NCI-H774 (cell line): Measurements from ENCODE around the gene FNBP1L.
"Not testable (repeated sequence)": the region's sequence is repeated elsewhere in the genome, so short reads cannot be mapped to it uniquely, and the experiment has no call there.

Experiments
- DNase-seq: peaks from one replicate; lab custom pipeline; 2025; lab: John Stamatoyannopoulos, UW

The FNBP1L gene

DNA sequence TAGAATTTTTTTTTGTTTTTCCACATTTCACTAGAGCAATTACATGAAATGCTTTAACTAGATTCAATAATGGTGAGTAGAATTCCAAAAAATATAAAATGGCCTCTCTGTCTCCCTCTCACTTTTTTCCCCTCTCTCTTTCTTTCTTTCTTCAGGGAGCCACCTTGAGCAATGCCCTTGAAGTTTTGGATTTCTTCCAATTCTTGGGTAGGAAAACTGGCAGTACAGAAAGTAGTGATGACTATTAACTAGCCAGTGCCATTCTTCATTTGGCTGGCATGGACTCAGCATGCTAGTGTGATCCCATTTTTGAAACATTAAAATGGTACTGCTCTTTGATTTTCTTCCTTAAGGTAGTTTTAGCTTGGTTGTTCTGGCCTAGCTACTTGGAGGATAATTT lies 4.5 kb upstream of the FNBP1L start:
- DNase-seq, result no peak

DNA sequence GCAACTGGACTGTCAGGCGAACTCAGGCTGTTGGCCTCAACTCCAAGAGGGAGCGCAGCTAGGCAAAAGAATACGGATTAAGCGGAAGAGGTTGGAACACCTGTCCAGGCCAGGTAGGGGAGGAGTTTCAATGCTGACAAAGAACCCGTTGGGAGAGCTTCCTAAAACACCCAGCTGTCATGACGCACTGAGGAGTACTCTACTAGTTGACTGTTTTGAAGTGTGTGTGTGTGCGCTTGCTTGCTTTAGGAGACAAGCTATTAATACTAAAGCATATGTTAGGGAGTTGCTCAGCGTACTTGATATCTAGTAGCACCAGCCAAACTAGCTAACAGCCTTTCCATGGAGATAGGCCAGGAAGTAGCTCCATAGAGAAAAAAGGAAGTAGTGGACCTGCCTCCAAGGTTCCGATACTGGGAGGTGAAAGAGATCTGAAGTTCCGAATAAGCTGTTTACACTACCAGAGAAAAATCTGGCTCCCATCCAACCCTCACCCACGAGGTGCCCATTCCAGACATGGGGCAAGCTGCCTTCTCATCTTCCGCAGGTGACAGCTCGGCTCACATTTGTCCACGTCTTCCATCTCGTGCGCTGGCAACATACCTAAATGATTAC lies 974 bp upstream of the FNBP1L start:
- DNase-seq, result peak; percentile 75

DNA sequence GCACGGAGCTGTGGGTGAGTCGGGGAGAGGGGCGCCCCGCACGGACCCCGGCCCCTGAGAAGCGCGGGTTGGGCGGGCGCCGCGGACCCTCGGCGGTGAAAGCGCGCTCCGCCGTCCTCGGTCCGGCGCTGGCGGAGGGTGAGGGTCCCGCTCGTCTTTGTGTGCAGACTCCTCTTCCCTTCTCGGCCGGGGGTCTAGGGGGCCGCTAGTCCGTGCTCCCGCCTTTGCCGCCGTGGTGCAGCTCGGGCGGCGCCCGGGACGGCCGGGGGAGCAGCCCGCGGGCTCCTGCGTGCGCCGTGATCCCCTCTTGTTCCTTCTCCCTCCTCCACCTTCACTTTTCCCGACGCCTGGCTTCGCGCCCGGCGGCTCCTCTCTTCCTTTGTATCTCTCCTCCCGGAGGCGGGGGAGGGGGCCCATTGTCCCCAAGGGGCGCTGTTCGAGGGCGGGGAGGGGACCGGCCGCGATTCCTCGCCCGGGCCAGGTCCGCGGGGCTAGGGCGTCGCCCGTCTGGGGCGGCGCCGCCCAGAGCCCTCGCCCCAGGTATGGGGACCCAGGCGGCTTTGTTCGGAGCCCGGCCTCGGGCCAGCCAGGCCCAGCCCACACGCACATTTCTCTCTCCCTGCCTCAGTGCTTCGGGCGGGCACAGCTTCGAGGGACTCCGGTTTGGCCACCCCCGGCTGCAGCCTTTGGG lies 519 bp downstream of the FNBP1L start:
- peak; percentile 25 for DNase-seq

DNA sequence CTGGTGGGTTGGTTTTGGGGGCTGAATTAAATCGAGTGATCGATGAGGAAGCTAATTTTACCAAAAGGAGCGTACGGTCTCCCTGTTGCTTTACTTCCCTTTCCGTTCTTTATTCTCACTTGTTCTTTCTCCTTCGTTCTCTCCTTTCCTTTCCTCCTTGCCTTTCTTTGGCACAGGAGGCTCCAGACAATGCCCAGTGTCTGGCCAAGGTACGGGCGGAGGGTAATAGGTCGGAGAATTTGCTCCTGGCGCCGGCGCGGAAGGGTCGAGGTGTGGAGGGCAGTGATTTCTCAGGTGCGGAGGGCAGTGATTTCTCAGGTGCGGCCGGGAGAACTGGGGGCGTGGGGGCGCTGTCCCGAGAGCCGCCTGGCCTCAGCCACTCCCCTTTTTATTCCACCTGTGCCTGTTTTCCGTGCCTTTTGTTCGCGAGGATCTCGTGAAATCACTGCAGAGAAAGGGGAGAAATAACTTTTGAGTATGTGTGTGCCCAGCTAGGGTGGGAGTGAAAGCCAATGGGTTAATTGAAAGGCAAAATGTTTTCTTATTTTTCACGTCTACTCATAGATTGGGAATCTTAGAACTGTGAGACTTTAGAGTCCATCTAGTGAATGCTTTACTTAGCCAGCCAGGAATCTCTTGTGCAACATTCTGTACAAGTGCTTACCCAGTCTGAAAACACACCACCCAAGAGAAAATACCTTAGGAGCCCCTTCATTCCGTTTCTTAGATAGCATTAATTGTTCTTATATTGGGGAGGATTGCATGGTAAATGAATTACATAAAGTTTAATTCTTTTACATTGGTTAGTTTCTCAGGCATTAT lies 1.3 kb downstream of the FNBP1L start:
- DNase-seq, result peak; percentile 38

DNA sequence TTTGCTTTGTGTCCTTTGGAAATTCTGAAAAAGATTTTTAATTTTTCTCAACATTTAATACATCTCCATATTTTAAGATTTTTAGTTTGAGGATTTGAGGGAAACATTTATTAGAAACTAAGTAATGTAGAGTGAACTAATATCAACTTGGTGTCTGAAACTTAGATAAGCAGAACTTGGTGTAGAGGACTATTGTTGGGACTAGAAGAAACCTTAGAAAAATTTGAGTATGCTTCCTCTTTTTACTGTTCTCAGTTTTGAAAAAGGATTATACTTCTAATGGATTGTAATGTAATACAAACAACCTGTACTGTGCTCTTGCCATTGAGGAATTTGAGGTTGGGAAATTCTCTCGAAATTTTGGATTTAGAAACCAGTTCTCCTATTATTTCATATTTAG lies 2.4 kb downstream of the FNBP1L start:
- DNase-seq, result no peak

DNA sequence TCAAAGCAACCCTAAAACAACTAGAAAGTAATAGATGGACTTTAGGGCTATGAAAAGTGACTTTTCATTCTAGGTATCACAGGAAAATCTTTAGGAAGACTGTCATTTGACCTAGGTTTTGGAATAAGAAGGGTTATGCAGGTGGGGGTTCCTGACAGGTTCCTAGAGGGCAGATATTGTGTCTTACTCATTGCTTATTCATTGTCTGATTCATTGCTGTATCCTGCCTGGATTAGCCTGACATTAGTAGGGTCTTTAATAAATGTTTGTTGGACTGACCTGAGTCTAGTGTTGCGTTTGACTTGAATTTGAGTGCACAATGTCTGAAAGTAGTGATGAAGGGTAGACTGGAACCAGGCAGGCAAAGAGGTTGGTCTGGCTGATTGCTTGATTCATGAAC lies 6.0 kb downstream of the FNBP1L start:
- no peak for DNase-seq

DNA sequence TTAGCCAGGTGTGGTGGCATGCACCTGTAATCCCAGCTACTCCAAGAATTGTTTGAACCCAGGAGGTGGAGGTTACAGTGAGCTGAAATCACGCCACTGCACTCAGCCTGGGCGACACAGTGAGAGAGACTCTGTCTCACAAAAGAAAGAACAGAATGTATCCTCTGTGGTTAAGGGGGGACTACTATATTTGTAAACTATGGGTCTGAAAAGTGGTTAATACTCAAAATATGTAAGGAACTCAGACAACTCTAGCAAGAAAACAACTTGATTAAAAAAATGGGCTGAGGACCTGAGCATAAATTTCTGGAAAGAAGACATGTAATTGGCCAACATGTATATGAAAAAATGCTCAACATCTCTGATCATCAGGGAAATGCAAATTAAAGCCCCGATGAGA lies 11.2 kb downstream of the FNBP1L start:
- no peak for DNase-seq

DNA sequence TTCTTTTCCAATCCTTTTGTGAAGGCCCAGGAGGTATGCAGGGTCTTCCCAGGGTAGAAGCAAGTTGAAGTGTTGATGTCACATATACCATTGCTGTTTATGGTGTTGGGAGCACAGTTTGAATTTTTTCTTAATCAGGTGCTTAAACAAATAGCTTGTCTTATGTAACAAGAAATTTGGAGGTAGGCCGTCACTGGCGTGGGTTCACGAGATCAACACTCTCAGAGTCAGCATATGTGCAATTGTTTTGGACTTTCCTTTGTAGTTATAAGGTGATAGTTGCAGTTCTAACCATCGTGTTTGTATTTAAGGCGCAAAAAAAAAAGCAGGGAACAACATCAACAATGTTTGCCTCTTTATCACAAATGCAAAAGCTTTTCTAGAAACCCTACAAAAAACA lies 13.3 kb downstream of the FNBP1L start:
- DNase-seq, result no peak

DNA sequence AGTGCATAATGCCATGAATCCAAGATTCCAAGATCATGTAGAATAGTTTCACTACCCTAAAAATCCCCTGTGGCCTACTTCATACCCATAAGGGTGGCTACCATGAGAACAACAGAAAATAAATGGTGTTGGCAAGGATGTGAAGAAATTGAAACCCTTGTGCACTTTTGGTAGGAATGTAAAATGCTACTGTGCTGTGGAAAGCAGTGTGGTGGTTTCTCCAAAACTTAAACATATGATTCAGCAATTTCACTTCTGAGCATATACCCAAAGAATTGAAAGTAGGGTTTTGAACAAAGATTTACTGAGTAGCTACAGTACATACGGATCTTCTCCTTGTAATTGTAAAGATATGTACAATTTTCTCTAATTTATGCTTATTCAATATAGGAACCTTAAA lies 16.0 kb downstream of the FNBP1L start:
- DNase-seq, result no peak

DNA sequence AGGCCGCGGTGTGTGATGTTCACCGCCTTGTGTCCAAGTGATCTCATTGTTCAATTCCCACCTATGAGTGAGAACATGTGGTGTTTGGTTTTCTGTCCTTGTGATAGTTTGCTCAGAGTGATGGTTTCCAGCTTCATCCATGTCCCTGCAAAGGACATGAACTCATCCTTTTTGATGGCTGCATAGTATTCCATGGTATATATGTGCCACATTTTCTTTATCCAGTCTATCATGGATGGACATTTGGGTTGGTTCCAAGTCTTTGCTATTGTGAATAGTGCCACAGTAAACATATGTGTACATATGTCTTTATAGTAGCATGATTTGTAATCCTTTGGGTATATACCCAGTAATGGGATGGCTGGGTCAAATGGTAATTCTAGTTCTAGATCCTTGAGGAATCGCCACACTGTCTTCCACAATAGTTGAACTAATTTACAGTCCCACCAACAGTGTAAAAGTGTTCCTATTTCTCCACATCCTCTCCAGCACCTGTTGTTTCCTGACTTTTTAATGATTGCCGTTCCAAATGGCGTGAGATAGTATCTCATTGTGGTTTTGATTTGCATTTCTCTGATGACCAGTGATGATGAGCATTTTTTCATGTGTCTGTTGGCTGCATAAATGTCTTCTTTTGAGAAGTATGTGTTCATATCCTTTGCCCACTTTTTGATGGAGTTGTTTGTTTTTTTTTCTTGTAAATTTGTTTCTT lies 17.6 kb downstream of the FNBP1L start:
- not testable (repeated sequence) for DNase-seq

DNA sequence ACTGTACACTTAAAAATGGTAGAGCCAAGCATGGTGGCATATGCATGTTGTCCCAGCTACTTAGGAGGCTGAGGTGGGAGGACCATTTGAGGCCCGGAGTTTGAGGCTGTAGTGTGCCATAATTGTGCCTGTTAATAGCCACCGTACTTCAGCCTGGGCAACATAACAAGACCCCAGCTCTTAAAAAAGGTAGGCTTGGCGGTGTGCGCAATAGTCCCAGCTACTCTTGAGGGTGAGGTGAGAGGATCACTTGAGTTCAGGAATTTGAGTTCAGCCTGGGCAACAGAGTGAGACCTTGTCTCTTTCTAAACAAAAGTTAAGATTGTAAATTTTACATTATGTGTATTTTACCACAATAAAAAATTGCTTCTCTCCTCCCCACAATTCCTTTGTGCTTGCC lies 19.7 kb downstream of the FNBP1L start:
- DNase-seq, result no peak

DNA sequence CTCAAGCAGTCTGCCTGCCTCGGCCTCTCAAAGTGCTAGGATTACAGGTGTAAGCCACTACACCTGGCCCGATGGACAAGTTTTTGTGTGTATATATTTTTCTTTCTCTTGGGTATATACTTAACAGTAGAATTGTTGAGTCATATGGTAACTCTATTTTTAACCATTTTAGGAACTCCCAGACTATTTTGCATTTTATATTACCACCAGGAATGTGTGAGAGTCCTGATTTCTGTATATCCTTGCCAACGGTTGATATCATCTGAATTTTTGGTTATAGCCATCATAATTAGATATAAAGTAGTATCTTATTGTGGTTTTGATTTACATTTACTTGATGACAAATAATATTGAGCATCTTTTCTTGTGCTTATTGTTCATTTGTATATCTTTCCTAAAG lies 20.7 kb downstream of the FNBP1L start:
- DNase-seq, result no peak

DNA sequence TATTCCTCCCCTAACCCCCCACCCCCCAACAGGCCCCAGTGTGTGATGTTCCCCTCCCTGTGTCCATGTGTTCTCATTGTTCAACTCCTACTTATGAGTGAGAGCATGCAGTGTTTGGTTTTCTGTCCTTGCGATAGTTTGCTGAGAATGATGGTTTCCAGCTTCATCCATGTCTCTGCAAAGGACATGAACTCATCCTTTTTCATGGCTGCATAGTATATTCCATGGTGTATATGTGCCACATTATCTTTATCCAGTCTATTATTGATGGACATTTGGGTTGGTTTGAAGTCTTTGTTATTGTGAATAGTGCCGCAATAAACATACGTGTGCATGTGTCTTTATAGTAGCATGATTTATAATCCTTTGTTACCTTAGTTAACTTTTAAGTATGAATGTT lies 21.3 kb downstream of the FNBP1L start:
- not testable (repeated sequence) for DNase-seq

DNA sequence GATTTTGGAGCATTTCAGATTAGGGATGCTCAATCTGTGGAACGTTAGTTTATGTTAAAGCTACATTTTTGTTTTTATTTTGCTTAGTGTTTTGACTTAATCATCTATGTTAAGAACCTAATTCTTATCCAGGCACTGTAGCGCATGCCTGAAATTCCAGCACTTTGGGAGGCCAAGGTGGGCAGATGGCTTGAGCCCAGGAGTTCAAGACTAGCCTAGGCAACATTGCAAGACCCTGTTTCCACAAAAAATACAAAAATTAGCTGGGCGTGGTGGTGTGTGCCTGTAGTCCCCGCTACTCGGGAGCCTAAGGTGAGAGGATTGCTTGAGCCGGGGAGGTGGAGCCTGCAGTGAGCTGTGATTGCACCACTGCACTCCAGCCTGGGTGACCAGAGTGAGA lies 23.4 kb downstream of the FNBP1L start:
- no peak for DNase-seq

DNA sequence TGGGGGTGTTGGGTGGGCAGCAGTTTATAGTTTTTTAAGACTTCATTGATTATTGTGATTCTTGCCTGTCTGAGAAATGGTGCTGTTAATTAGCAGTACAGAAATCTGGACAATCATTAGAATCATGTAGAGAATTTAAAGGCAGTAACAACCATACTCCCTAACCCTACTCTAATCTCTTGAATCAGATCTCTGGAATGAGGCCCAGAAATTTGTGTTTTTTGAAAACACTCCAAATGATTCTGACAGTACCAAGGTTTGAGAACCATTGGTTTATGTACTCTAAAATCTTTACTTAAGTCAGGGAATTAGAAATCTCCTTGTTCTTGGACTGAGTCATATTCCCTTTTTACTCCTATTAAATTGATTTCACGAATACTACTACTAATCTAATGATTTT lies 24.0 kb downstream of the FNBP1L start:
- DNase-seq, result no peak

DNA sequence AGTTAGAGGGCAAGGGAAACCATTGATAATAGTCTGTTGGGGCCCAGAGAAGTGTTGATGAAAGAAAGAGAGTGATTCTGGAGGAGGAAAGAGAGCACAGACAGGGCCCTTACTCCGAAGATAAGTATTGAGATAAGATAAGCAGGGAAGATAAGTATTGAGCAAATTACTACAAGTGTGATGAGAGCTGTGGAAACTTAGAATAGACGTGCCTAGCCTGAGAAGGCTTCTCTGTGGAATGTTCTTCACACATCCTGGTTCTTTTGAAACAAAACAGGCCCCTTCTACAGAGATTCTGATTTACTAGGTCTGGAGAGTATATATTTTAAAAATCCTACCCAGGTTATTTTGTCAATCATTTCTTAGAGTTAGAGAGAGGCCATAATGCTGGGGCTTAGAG lies 26.4 kb downstream of the FNBP1L start:
- DNase-seq, result no peak

DNA sequence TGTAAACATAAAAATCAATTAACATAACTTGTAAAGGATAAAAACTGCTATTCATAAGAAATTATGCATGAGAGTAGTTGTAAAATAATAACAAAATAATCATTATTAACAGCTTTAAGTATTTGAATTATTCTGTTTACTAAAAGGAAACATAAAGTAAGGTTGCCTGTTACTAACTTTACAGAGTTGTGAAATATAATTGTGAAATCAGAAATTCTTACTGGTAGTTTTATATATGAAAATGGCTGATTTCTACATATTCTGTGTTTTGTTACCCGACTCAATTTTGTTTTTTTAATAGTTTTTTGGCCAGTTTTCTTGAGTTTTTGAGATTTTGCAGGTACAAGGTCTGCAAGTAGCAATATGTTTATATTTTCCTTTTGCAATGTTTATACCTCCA lies 27.8 kb downstream of the FNBP1L start:
- DNase-seq, result no peak

DNA sequence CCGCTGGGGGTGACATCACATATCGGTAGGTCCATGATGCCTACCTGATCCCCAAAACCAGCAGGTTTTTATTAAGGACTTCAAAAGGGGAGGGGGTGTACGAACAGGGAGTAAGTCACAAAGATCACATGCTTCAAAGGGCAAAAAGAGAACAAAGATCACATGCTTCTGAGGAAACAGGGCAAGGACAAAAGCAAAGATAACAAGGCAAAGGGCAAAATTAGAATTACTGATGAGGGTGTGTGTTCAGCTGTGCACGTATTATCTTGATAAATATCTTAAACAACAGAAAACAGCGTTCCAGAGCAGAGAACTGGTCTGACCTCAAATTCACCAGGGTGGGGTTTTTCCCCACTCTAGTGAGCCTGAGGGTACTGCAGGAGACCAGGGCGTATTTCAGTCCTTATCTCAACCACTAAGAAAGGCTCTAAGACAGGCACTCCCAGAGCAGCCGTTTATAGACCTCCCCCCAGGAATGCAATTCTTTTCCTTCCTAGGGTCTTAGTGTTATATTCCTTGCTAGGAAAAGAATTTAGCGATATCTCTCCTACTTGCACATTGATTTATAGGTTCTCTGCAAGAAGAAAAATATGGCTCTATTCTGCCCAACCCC lies 31.3 kb downstream of the FNBP1L start:
- not testable (repeated sequence) for DNase-seq

DNA sequence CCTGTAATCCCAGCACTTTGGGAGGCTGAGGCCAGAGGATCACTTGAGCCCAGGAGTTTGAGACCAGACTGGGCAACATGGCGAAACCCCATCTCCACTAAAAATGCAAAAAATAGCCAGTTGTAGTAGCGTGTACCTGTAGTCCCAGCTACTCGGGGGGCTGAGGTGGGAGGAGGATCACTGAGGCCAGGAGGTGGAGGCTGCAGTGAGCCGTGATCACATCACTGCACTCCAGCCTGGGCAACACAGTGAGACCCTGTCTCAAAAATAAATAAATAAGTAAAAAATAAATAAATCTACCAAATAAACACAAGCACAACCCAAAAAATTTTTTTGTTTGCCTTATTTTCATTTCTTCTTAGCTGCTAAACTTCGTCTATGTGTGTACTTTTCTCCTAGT lies 34.0 kb downstream of the FNBP1L start:
- not testable (repeated sequence) for DNase-seq

DNA sequence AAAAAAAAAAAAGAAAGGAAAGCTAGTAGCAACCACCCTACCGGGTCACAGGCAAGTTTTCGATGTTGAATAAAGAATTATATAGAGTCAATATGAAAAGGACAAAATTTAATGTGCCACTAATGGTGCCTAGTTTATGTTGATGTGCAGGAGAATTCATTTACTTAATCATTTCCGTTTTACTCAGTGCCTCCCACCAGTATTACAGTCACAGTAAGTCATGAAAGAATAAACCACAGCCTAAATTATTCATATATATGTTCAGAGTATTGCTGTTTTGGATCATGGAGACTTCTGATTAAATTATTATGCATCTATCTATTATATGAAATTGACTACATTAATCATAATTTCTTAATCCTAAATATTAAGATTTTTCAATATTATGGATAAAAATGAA lies 35.3 kb downstream of the FNBP1L start:
- DNase-seq, result no peak

DNA sequence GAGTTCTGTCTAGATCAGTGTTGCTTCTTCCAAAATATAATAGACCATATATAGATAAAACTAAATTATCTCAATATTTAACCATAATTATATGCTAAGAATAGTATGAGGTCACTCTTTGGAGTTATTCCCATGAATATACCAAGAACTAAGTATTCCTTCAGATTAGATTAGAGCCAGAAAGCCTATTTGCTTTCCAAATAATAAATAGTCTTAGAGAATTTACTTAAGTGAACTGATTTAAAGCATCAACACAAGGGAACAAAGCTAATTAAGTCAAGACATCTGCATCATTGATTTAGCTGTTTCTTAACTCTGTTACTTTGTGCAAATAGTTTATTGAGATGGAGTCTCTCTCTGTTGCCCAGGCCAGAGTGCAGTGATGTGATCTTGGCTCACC lies 35.7 kb downstream of the FNBP1L start:
- DNase-seq, result no peak

DNA sequence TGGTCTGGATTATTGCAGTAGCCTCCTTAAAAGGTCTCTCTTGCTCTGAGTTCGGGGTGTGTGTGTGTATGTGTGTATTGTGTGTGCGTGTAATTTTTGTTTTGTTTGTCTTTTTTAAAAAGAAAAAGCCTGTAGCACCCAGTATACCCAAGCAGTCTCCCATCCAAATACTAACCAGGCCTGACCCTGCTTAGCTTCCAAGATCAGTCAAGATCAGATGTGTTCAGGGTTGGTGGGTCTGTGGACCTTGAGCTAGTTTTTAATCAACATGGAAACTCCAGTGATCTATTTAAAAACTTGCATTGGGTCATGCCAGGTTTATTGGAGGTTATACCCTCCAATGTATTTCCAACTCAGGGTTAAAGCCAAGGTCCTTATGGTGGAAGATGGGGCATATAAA lies 40.3 kb downstream of the FNBP1L start:
- DNase-seq, result no peak
